ENCODE data around the gene APBB2. TPM values are rescaled to one million over a fixed set of nuclear protein-coding genes. Genes with fewer than 3 reads are reported as not detected.

The APBB2 gene
- total RNA-seq, 1 experiment from 2014 or later = 17.7 TPM

GRCh38 chr4:41110050-41110449 is 104.3 kb downstream of the APBB2 start:
- DNase-seq = no peak
- peaks cover 11% of the 10 kb centered on the region for H3K4me1 Mint-ChIP-seq (ENCODE audit: low read depth, unreplicated experiment)
- H3K27ac Mint-ChIP-seq (ENCODE audit: unreplicated experiment) = no peak overlapping the region
- H3K36me3 Mint-ChIP-seq (ENCODE audit: insufficient read depth, unreplicated experiment) = no peaks in the 10 kb centered on the region
- intact Hi-C loops (cut with micrococcal nuclease; ENCODE audit: unreplicated experiment) = no loop called here
- no peak overlapping the region for H3K4me3 Mint-ChIP-seq (ENCODE audit: low read depth, unreplicated experiment)
- no peaks in the 10 kb centered on the region for H3K9me3 Mint-ChIP-seq (ENCODE audit: low read depth, unreplicated experiment)
- TF ChIP-seq, protein P1, sequence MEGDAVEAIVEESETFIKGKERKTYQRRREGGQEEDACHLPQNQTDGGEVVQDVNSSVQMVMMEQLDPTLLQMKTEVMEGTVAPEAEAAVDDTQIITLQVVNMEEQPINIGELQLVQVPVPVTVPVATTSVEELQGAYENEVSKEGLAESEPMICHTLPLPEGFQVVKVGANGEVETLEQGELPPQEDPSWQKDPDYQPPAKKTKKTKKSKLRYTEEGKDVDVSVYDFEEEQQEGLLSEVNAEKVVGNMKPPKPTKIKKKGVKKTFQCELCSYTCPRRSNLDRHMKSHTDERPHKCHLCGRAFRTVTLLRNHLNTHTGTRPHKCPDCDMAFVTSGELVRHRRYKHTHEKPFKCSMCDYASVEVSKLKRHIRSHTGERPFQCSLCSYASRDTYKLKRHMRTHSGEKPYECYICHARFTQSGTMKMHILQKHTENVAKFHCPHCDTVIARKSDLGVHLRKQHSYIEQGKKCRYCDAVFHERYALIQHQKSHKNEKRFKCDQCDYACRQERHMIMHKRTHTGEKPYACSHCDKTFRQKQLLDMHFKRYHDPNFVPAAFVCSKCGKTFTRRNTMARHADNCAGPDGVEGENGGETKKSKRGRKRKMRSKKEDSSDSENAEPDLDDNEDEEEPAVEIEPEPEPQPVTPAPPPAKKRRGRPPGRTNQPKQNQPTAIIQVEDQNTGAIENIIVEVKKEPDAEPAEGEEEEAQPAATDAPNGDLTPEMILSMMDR (IDR thresholded peaks at IDR 0.05; ENCODE audit: unreplicated experiment) = no peak
- no TSS peak for BruUV-seq (replicated peaks)
- CTCF ChIA-PET = no interaction called here
- no peaks in the 10 kb centered on the region for H3K27me3 Mint-ChIP-seq (ENCODE audit: unreplicated experiment)

GRCh38 chr4:41108481-41108880 is 105.9 kb downstream of the APBB2 start:
- intact Hi-C loops (cut with micrococcal nuclease; ENCODE audit: unreplicated experiment) = no loop called here
- BruUV-seq (replicated peaks) = no TSS peak
- H3K27me3 Mint-ChIP-seq (ENCODE audit: unreplicated experiment) = no peaks in the 10 kb centered on the region
- H3K36me3 Mint-ChIP-seq (ENCODE audit: insufficient read depth, unreplicated experiment) = no peaks in the 10 kb centered on the region
- no peak overlapping the region for H3K27ac Mint-ChIP-seq (ENCODE audit: unreplicated experiment)
- no peaks in the 10 kb centered on the region for H3K9me3 Mint-ChIP-seq (ENCODE audit: low read depth, unreplicated experiment)
- CTCF ChIA-PET = no interaction called here
- DNase-seq = no peak
- peaks cover 11% of the 10 kb centered on the region for H3K4me1 Mint-ChIP-seq (ENCODE audit: low read depth, unreplicated experiment)
- TF ChIP-seq, protein P1 (IDR thresholded peaks at IDR 0.05; ENCODE audit: unreplicated experiment) = no peak
- no peak overlapping the region for H3K4me3 Mint-ChIP-seq (ENCODE audit: low read depth, unreplicated experiment)

GRCh38 chr4:41106694-41107419 is 107.5 kb downstream of the APBB2 start:
- intact Hi-C loops (cut with micrococcal nuclease; ENCODE audit: unreplicated experiment) = no loop called here
- no peak overlapping the region for H3K27ac Mint-ChIP-seq (ENCODE audit: unreplicated experiment)
- DNase-seq = no peak
- no peaks in the 10 kb centered on the region for H3K36me3 Mint-ChIP-seq (ENCODE audit: insufficient read depth, unreplicated experiment)
- no TSS peak for BruUV-seq (replicated peaks)
- no peak overlapping the region for H3K4me3 Mint-ChIP-seq (ENCODE audit: low read depth, unreplicated experiment)
- H3K4me1 Mint-ChIP-seq (ENCODE audit: low read depth, unreplicated experiment) = peaks cover 11% of the 10 kb centered on the region
- no peaks in the 10 kb centered on the region for H3K27me3 Mint-ChIP-seq (ENCODE audit: unreplicated experiment)
- TF ChIP-seq, protein P1 (IDR thresholded peaks at IDR 0.05; ENCODE audit: unreplicated experiment) = no peak
- no peaks in the 10 kb centered on the region for H3K9me3 Mint-ChIP-seq (ENCODE audit: low read depth, unreplicated experiment)
- CTCF ChIA-PET = interaction anchor here (0.6 to 1.0 kb wide), 2 partner anchors 63 to 107 kb away, joined by 3 read pairs; partner anchors contain the start of gene APBB2

DNA sequence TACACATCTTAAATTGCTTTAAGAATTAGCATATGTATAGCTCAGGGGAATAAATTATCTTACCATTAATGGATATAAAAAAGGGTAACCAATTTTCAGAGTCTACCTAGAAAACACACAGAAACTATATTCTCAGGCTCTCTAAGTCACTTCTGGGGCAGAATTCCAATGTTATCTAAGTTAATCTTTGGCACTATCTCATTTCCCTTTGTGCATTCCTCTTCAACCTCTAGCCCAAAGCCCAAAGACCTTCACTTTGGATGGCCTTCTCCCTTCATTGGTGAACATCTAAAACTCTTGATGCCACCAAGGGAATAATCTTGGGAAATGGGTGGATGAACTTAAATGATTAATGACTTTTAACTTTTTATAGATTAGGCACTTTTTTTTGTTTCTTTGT is 108.3 kb downstream of the APBB2 start:
- TF ChIP-seq, protein P1 (IDR thresholded peaks at IDR 0.05; ENCODE audit: unreplicated experiment) = no peak
- Mint-ChIP-seq H3K27ac (ENCODE audit: unreplicated experiment) (no peak overlapping the region), H3K27me3 (ENCODE audit: unreplicated experiment) (no peaks in the 10 kb centered on the region), H3K36me3 (ENCODE audit: insufficient read depth, unreplicated experiment) (no peaks in the 10 kb centered on the region), H3K4me3 (ENCODE audit: low read depth, unreplicated experiment) (no peak overlapping the region), H3K9me3 (ENCODE audit: low read depth, unreplicated experiment) (no peaks in the 10 kb centered on the region), H3K4me1 (ENCODE audit: low read depth, unreplicated experiment) (peaks cover 11% of the 10 kb centered on the region)
- DNase-seq = no peak
- CTCF ChIA-PET = no interaction called here
- BruUV-seq (replicated peaks) = no TSS peak
- intact Hi-C loops (cut with micrococcal nuclease; ENCODE audit: unreplicated experiment) = no loop called here
